GM12878 (cell line): ENCODE measurements around the gene FGD6. TPM values are rescaled to one million over a fixed set of nuclear protein-coding genes. Genes with fewer than 3 reads are reported as not detected.

Source experiments
- ATAC-seq: fragments of 200-7000 bp; cut with Tn5 transposase; 3 replicates; pipeline ENCODE4 v1.9.1; 2020; ENCODE audit warnings: mild to moderate bottlenecking, moderate library complexity
- BruUV-seq: library from RNA; stranded (reverse); fragments of 400-500 nt; replicated peaks from 2 replicates; lab custom pipeline; 2021; lab: Mats Ljungman, UMichigan
- CTCF ChIA-PET: fragments of 300-600 bp; sonication (Branson Sonifier 250); formaldehyde crosslinking; extraction: SDS; loops from one replicate; lab custom pipeline; 2021; ENCODE audit warnings: inconsistent platforms; lab: Yijun Ruan, JAX
- POLR2A ChIA-PET: fragments of 350-600 bp; formaldehyde crosslinking; extraction: SDS; loops from one replicate; lab custom pipeline; 2021; ENCODE audit warnings: inconsistent platforms; lab: Charles Lee
- RAD21 ChIA-PET: fragments of 300-600 bp; sonication (Branson Sonifier 250); formaldehyde crosslinking; loops from one replicate; lab custom pipeline; 2023; ENCODE audit warnings: antibody characterized with exemption; ENCODE audit not compliant: unreplicated experiment; lab: Charles Lee
- SMC1A ChIA-PET: fragments of 300-600 bp; sonication (Branson Sonifier 250); formaldehyde crosslinking; loops from one replicate; lab custom pipeline; 2023; ENCODE audit not compliant: unreplicated experiment, uncharacterized antibody; lab: Charles Lee
- DNase-seq: peaks from one replicate; pipeline ENCODE4 v3.0.0-alpha.2; 2011; ENCODE audit warnings: low read depth, low spot score
- FAIRE-seq: peaks from 3 replicates; lab custom pipeline; 2011; peaks lifted over from hg19 to GRCh38; lab: Jason Lieb, UNC
- H2AFZ ChIP-seq: 2 replicates; pipeline ENCODE4 v1.6.0; 2011; ENCODE audit warnings: low read depth, low read length, control low read depth; ENCODE audit not compliant: control insufficient read depth
- H3K27ac ChIP-seq: 2 replicates; pipeline ENCODE4 v1.5.1; 2011; ENCODE audit warnings: control low read depth; ENCODE audit not compliant: control insufficient read depth, insufficient read depth
- H3K27me3 ChIP-seq, 2 experiments: replicated peaks in 1 of 2; 2 replicates each; pipeline versions ENCODE4 v1.6.0 to v1.6.1; 2011; ENCODE audit warnings: low read length in 1 of 2; ENCODE audit not compliant: control insufficient read depth in 2 of 2, insufficient read depth in 2 of 2
- H3K36me3 ChIP-seq, 2 experiments: 2 replicates each; pipeline ENCODE4 v1.5.1; 2011; ENCODE audit warnings: low read length in 1 of 2; ENCODE audit not compliant: control insufficient read depth in 2 of 2, insufficient read depth in 2 of 2
- H3K4me1 ChIP-seq: 2 replicates; pipeline ENCODE4 v1.6.1; 2011; ENCODE audit warnings: mild to moderate bottlenecking, low read length, moderate library complexity, mixed read lengths; ENCODE audit not compliant: control insufficient read depth, insufficient read depth
- H3K4me2 ChIP-seq: 2 replicates; pipeline ENCODE4 v1.6.0; 2011; ENCODE audit warnings: control low read depth; ENCODE audit not compliant: control insufficient read depth, insufficient read depth
- H3K4me3 ChIP-seq: fragments of 200-600 bp; sonication (generic); 2 replicates; pipeline ENCODE4 v1.5.1; 2016
- H3K79me2 ChIP-seq: 2 replicates; pipeline ENCODE4 v1.6.0; 2011; ENCODE audit warnings: low read length; ENCODE audit not compliant: control insufficient read depth, insufficient read depth
- H3K9ac ChIP-seq: 2 replicates; pipeline ENCODE4 v1.8.0; 2011; ENCODE audit warnings: low read length, control low read depth, mixed read lengths; ENCODE audit not compliant: control insufficient read depth, insufficient read depth
- H3K9me3 ChIP-seq: replicated peaks from 3 replicates; pipeline ENCODE4 v1.5.1; 2011; ENCODE audit warnings: mild to moderate bottlenecking, low read length; ENCODE audit not compliant: control insufficient read depth, insufficient read depth
- H4K20me1 ChIP-seq: 2 replicates; pipeline ENCODE4 v1.6.0; 2011; ENCODE audit not compliant: control insufficient read depth, insufficient read depth
- ESRRA ChIP-seq: IDR thresholded peaks from 2 replicates; pipeline ENCODE4 v1.6.1; 2012; ENCODE audit warnings: mild to moderate bottlenecking, low read length, improper control_type of control experiment
- GABPA ChIP-seq: IDR thresholded peaks from 2 replicates; pipeline ENCODE4 v1.6.1; 2014; ENCODE audit warnings: antibody characterized with exemption, low read depth, mild to moderate bottlenecking, inconsistent platforms
- MTA3 ChIP-seq: IDR thresholded peaks from 2 replicates; pipeline ENCODE4 v1.6.1; 2012; ENCODE audit warnings: low read length, inconsistent platforms, borderline replicate concordance
- PAX5 ChIP-seq: IDR thresholded peaks from 2 replicates; pipeline ENCODE4 v1.6.1; 2011; ENCODE audit warnings: low read depth, low read length, borderline replicate concordance
- PBX3 ChIP-seq: IDR thresholded peaks from 2 replicates; pipeline ENCODE4 v1.6.1; 2011; ENCODE audit warnings: mild to moderate bottlenecking, low read depth, low read length, moderate library complexity; ENCODE audit not compliant: insufficient replicate concordance
- POLR2AphosphoS5 ChIP-seq: IDR thresholded peaks from 2 replicates; pipeline ENCODE4 v1.6.1; 2011; ENCODE audit warnings: mild to moderate bottlenecking, low read length, inconsistent platforms
- RFX5 ChIP-seq: IDR thresholded peaks from 2 replicates; pipeline ENCODE4 v1.6.1; 2011; ENCODE audit warnings: low read depth, low read length, improper control_type of control experiment
- TAF1 ChIP-seq: IDR thresholded peaks from 2 replicates; pipeline ENCODE4 v1.6.1; 2011; ENCODE audit warnings: mild to moderate bottlenecking, low read depth, low read length, borderline replicate concordance
- TBL1XR1 ChIP-seq: IDR thresholded peaks from 2 replicates; pipeline ENCODE4 v1.6.1; 2012; ENCODE audit warnings: low read depth, low read length, improper control_type of control experiment
- USF2 ChIP-seq: IDR thresholded peaks from 2 replicates; pipeline ENCODE4 v1.6.1; 2011; ENCODE audit warnings: low read depth, low read length, improper control_type of control experiment, borderline replicate concordance
- WRNIP1 ChIP-seq: IDR thresholded peaks from 2 replicates; pipeline ENCODE4 v1.6.1; 2011; ENCODE audit warnings: low read depth, low read length, improper control_type of control experiment, borderline replicate concordance
- ZBTB11 ChIP-seq: fragments of 450-650 bp; formaldehyde crosslinking; IDR thresholded peaks from 2 replicates; pipeline ENCODE4 v1.5.0; 2022; ENCODE audit warnings: mild to moderate bottlenecking, missing genetic modification characterization
- ZNF207 ChIP-seq: fragments of 450-650 bp; IDR thresholded peaks from 2 replicates; pipeline ENCODE4 v1.6.1; 2014; ENCODE audit warnings: antibody characterized with exemption, mild to moderate bottlenecking, borderline replicate concordance
- ZNF687 ChIP-seq: fragments of 450-650 bp; IDR thresholded peaks from 2 replicates; pipeline ENCODE4 v1.6.1; 2017; ENCODE audit warnings: mild to moderate bottlenecking, moderate library complexity
- WGBS: methylation state at CpG from one replicate; pipeline ENCODE4 v1.1.6; 2016; ENCODE audit warnings: low lambda C conversion rate; ENCODE audit not compliant: insufficient replicate concordance, insufficient coverage; ENCODE audit errors: missing lambda C conversion rate; 5-methylcytosine and 5-hydroxymethylcytosine counted together
- in situ Hi-C: fragments of 300-500 bp; cut with MboI; formaldehyde crosslinking; loops from 9 replicates; pipeline ENCODE4 v1.14.3; 2018; ENCODE audit warnings: mixed read lengths
- intact Hi-C: fragments of 100-400 bp; cut with micrococcal nuclease; formaldehyde crosslinking; loops from one replicate; pipeline ENCODE4 v1.14.2; 2022; ENCODE audit not compliant: unreplicated experiment
- polyA plus RNA-seq, 11 experiments: library from polyadenylated mRNA; depleted of rRNA in 4 of 11; unstranded in 6 of 11; stranded (reverse) in 5 of 11; fragments of >200 nt; fragmentation: Nextera tagmentation in 4 of 11; fragmentation: Illumina TruSeq in 1 of 11; extraction: Ambion mirVana in 4 of 11; extraction: Trizol in 1 of 11; gene quantifications; 1 replicate in 1 of 11; 2 replicates in 10 of 11; pipeline versions ENCODE4 v1.2.1 to v1.2.3, GENCODE V29; 2011 to 2016; ENCODE audit warnings: inconsistent platforms in 2 of 11, missing spikeins in 2 of 11, low read depth in 1 of 11
- total RNA-seq, 4 experiments: library from RNA; depleted of rRNA in 3 of 4; stranded (reverse); fragments of >200 nt in 3 of 4; fragmentation: Illumina TruSeq in 1 of 4; extraction: Trizol in 1 of 4; gene quantifications; 2 replicates each; pipeline versions ENCODE4 v1.2.1 to v1.2.3, GENCODE V29; 2013 to 2021

FGD6 gene
- total and polyA plus RNA-seq, 10 of the 15 experiments (the other 5 are each of a cell fraction or from before 2014, with no cell fraction given): 2.4 to 15.5 (median 8.9) TPM

- ChIA-PET CTCF (interaction anchor here (0.6 to 1.9 kb wide), 3 partner anchors 11 to 118 kb away, joined by 3 to 8 read pairs (median 3); partner anchors contain the start of genes FGD6 and VEZT), RAD21 (interaction anchor here (1.1 kb wide), 1 partner anchor 306 kb away, joined by 4 read pairs; no protein-coding TSS in a partner anchor), POLR2A (interaction anchor here (1.0 kb wide), 1 partner anchor 11 kb away, joined by 5 read pairs; the partner anchor contains the start of genes FGD6 and VEZT), SMC1A (interaction anchor here (0.7 to 1.2 kb wide), 3 partner anchors 12 to 37 kb away, joined by 3 read pairs; partner anchors contain the start of gene FGD6)
- in situ Hi-C loops: no loop called here
- H3K9me3 ChIP-seq: no peaks in the 10 kb centered on the region
- peaks cover 77% of the 10 kb centered on the region for H3K79me2 ChIP-seq
- H4K20me1 ChIP-seq: no peaks in the 10 kb centered on the region
- H2AFZ ChIP-seq: no peak overlapping the region
- H3K4me1 ChIP-seq: no peaks in the 10 kb centered on the region
- DNase-seq (no peak), FAIRE-seq (no peak), ATAC-seq (no peak)
- H3K27me3 ChIP-seq: no peaks in the 10 kb centered on the region
- no TSS peak for BruUV-seq
- no peak overlapping the region for H3K4me2 ChIP-seq
- no peak overlapping the region for H3K9ac ChIP-seq
- H3K36me3 ChIP-seq: peaks cover 3 to 12% of the 10 kb centered on the region in 2 experiments
- intact Hi-C loops: no loop called here
- no peak overlapping the region for H3K27ac ChIP-seq
- 100% methylated on average over 2 of the region's 2 CpGs for WGBS
- no peak overlapping the region for H3K4me3 ChIP-seq
- TF ChIP-seq ZNF687 (no peak), WRNIP1 (no peak), TAF1 (no peak), POLR2AphosphoS5 (no peak), MTA3 (no peak), GABPA (no peak), PBX3 (no peak), RFX5 (no peak), USF2 (no peak), PAX5 (no peak), TBL1XR1 (no peak), ZBTB11 (no peak), ZNF207 (no peak), ESRRA (no peak)
These were observed 11.3 kb upstream of the FGD6 start for GRCh38 chr12:95228617-95229016.
